Stimulated activated CD4-positive, alpha-beta T cell treated with anti-CD3 and anti-CD28 coated beads, Interleukin-12 subunit alpha, Interleukin-12 subunit beta, amount 100 ng/mL, for 24 hours (primary cell): ENCODE measurements around the gene MCC.
"Not testable (repeated sequence)": the region's sequence is repeated elsewhere in the genome, so short reads cannot be mapped to it uniquely, and the experiment has no call there.

Experiments
- DNase-seq, 2 experiments: peaks; one replicate each; pipeline ENCODE4 v3.0.0-alpha.2; 2020; ENCODE audit warnings: low read depth in 2 of 2

Gene MCC

GRCh38 chr5:113082547-113082905, 405.7 kb downstream of the MCC start:
- no peak for DNase-seq

- DNase-seq, result no peak
These were observed 406.2 kb downstream of the MCC start for GRCh38 chr5:113081881-113082546.

GRCh38 chr5:113081091-113081839, 407.0 kb downstream of the MCC start:
- DNase-seq, result no peak

GRCh38 chr5:113076649-113077048, 411.6 kb downstream of the MCC start:
- not testable (repeated sequence) for DNase-seq

- no peak for DNase-seq
These were observed 413.2 kb downstream of the MCC start for GRCh38 chr5:113075019-113075418.

GRCh38 chr5:113073629-113074034, 414.6 kb downstream of the MCC start:
- DNase-seq, result not testable (repeated sequence)

- no peak for DNase-seq
These were observed 416.9 kb downstream of the MCC start for GRCh38 chr5:113071401-113071800.

- no peak for DNase-seq
These were observed 417.4 kb downstream of the MCC start for GRCh38 chr5:113070901-113071300.

GRCh38 chr5:113068559-113068958, 419.7 kb downstream of the MCC start:
- no peak for DNase-seq

GRCh38 chr5:113067635-113068344, 420.5 kb downstream of the MCC start:
- DNase-seq, result no peak

GRCh38 chr5:113065626-113066025, 422.6 kb downstream of the MCC start:
- no peak for DNase-seq

- no peak for DNase-seq
These were observed 423.4 kb downstream of the MCC start for GRCh38 chr5:113064806-113065205.

GRCh38 chr5:113063927-113064326, 424.3 kb downstream of the MCC start:
- DNase-seq, result no peak

GRCh38 chr5:113062869-113063508, 425.3 kb downstream of the MCC start:
- no peak for DNase-seq

- DNase-seq, result no peak
These were observed 426.1 kb downstream of the MCC start for GRCh38 chr5:113061846-113062780.

GRCh38 chr5:113060408-113061025, 427.7 kb downstream of the MCC start:
- no peak for DNase-seq

- DNase-seq, result no peak
These were observed 428.8 kb downstream of the MCC start for GRCh38 chr5:113059232-113060040.

GRCh38 chr5:113058706-113059226, 429.5 kb downstream of the MCC start:
- DNase-seq, result no peak

- no peak for DNase-seq
These were observed 430.0 kb downstream of the MCC start for GRCh38 chr5:113058269-113058668.

GRCh38 chr5:113057557-113057984, 430.7 kb downstream of the MCC start:
- DNase-seq, result no peak
